GM13976 (cell line): ENCODE measurements around the gene TTC6.

Source experiments
- DNase-seq: peaks from one replicate; pipeline ENCODE4 v3.0.0; 2012; ENCODE audit warnings: low spot score
- CTCF ChIP-seq: IDR thresholded peaks from 2 replicates; pipeline ENCODE4 v1.5.1; 2012; ENCODE audit warnings: borderline replicate concordance, mild to moderate bottlenecking; ENCODE audit not compliant: insufficient read depth; ENCODE audit errors: extremely low read depth, missing control alignments, control extremely low read depth
- in situ Hi-C: fragments of 300-500 bp; cut with MboI; formaldehyde crosslinking; loops from one replicate; pipeline ENCODE4 v1.12.0; 2022; ENCODE audit warnings: low sequenced_read_pairs, mixed read lengths, inconsistent platforms; ENCODE audit not compliant: unreplicated experiment

TTC6 gene

GRCh38 chr14:37571391-37571790, 24.0 kb upstream of the TTC6 start:
- DNase-seq: no peak
- no peak for TF ChIP-seq CTCF
- in situ Hi-C loops: no loop called here

- in situ Hi-C loops: no loop called here
- TF ChIP-seq CTCF: no peak
- DNase-seq: no peak
Observed at GRCh38 chr14:37573356-37573755, 22.1 kb upstream of the TTC6 start.

GRCh38 chr14:37579274-37579673, 16.2 kb upstream of the TTC6 start:
- in situ Hi-C loops: no loop called here
- no peak for DNase-seq
- TF ChIP-seq CTCF: no peak

GRCh38 chr14:37580146-37580545, 15.3 kb upstream of the TTC6 start:
- TF ChIP-seq CTCF: no peak
- in situ Hi-C loops: no loop called here
- no peak for DNase-seq

- no peak for TF ChIP-seq CTCF
- in situ Hi-C loops: no loop called here
- peak; percentile 9 for DNase-seq
Observed at GRCh38 chr14:37583358-37584210, 11.8 kb upstream of the TTC6 start.

- in situ Hi-C loops: no loop called here
- DNase-seq: peak; percentile 11
- no peak for TF ChIP-seq CTCF
Observed at GRCh38 chr14:37584211-37585100, 11.0 kb upstream of the TTC6 start.
